ENCODE measurements around the gene PNMA8C.
"Not testable (repeated sequence)": the region's sequence is repeated elsewhere in the genome, so short reads cannot be mapped to it uniquely, and the experiment has no call there.

DNA sequence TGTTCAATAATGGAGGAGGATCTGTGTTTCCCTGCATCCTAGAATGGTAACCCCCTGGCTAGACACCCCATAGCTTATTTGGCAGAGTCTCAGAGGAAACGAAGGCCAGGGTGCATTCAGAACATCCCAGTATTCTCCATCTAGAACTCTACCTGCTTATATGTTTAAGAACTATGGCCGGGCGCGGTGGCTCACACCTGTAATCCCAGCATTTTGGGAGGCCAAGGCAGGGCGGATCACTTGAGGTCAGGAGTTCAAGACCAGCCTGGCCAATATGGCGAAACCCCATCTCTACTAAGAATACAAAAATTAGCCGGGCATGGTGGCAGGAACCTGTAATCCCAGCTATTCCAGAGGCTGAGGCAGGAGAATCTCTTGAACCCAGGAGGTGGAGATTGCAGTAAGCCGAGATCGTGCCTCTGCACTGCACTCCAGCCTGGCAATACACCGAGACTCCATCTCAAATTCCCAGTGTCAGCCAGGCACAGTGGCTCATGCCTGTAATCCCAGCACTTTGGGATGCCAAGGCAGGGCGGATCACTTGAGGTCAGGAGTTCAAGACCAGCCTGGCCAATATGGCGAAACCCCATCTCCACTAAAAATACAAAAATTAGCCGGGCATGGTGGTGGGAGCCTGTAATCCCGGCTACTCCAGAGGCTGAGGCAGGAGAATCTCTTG lies 30.8 kb downstream of the PNMA8C start:
- TF ChIP-seq POLR2A, CTCF (IDR thresholded peaks at IDR 0.05): not testable (repeated sequence)
